HG03108 (cell line): ENCODE measurements around the gene TARBP1.

ENCODE experiments used
- ATAC-seq: cut with Tn5 transposase; IDR thresholded peaks from one replicate; pipeline ENCODE4 v1.9.1; 2021; ENCODE audit warnings: moderate library complexity; ENCODE audit not compliant: unreplicated experiment

TARBP1 gene

DNA sequence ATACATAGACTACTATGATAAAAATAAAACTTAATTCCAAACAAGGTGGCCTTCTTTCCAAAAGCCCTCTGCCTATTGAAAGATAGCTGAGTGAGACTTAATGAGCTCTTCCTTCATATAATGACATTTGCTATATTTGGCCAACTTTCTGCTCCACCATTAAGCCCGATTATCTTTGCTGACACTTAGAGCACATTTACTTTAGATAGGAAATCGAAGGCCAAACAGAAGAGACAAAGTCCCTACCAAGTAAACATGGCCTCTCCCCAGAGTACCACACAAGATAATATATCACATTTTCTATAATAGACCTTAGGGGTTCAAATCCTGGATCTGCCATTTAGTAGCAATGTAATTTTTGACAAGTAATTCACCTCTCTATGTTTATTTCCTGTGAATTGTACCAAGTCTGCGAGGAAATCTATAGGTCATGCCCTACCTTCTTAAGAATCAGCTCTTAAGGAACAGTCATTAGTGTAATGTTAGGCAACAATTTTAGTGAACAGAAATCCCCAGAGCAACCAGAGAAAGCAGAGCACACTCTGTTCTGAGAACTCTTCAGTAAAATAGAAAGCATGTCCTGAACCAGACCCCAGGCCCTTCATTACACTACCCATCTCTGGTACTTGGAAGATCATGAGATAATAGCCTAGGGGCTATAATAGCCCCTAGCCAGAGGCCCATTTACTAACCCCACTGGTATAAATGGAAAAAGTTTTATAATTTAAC, 123.0 kb downstream of the TARBP1 start:
- ATAC-seq: no peak

DNA sequence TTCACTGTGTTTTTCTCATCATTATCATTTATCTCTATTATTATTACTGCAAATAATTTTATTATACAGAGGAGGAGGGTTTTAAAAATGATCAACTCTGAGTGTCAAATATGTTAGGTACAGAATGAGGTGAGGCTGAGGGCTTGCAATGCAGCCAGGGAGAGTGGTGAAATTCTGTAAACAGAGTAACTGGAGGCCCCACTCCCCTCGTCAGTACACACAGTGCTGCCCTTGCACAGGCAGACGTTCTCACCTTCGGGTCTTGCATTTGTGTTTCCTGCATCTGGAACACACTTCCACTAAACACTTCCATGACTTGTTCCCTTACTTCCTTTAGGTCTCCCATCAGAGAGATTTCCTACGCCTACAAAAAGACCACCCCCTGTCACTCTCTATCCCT, 130.0 kb downstream of the TARBP1 start:
- no peak for ATAC-seq

DNA sequence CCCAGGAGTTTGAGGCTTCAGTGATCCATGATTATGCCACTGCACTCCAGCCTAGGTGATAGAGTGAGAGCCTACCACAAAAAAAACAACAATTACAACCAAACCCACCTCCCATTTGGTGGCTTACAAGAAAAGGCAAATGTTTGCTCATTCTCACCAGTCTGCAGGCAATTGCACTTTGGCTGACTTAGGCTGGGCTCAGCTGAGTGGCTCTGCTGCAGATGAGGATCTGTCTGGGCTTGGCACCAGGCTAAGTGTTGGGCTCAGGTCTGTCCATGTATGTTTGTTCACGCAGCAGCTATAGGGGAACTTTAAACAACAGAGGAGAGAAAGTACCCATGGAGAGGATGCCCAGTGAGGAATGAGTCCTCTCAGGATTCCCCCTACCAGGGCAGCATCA, 133.7 kb downstream of the TARBP1 start:
- ATAC-seq: no peak

DNA sequence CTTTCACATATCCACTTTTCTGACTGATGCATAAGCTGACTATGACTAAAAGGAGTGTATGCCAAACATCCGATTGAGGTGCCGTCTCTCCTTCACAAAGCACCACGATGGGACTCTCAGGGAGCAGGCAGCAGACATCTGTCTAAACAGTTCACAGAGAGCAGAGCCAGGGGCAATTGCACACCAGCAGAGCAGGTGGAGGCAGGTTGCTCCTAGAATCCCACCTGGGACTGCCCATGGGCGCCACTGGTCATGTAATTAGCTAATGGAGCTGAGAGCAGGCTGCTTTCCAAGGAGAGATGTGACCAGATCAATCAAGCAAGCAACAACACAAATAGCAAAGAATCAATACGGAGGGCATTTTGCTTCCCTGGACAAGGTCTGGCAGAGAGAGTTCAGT, 136.2 kb downstream of the TARBP1 start:
- no peak for ATAC-seq
